ENCODE data around the gene CBLB.

- TF ChIP-seq CTCF (IDR thresholded peaks at IDR 0.05) (no peak), POLR2A (IDR thresholded peaks at IDR 0.05) (no peak)
Observed at GRCh38 chr3:105828703-105829102, 40.1 kb downstream of the CBLB start.

Data from right lobe of liver (tissue), 4 donors.